B cell (primary cell): ENCODE data around the gene PYURF.

Source experiments
- EZH2 ChIP-seq: IDR thresholded peaks from 2 replicates; pipeline ENCODE4 v1.6.1; 2012; ENCODE audit warnings: borderline replicate concordance, low read depth, mild to moderate bottlenecking, moderate library complexity, low read length; ENCODE audit not compliant: insufficient read depth, poor library complexity, severe bottlenecking
- TF ChIP-seq, protein P1 (sequence below): fragments of 200-600 bp; IDR thresholded peaks from one replicate; pipeline ENCODE4 v1.8.0; 2022; ENCODE audit warnings: antibody characterized with exemption, mild to moderate bottlenecking

DNA sequence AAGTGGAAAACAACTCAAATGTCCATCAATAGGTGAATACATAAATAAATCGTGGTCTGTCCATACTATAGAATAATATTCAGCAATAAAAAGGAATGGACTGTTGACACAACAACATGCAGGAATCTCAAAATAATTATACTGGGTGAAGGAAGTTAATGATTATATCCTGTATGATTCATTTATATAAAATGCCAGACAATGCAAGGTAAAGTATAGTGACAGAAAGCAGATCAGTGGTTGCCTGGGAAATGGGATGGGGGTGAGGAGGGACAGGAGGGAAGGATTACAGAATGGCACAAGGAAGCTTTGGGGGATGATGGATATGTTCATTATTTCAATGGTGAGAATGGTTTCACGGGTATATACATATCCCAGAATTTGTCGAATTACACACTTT, 12.3 kb downstream of the PYURF start:
- TF ChIP-seq, protein P1, sequence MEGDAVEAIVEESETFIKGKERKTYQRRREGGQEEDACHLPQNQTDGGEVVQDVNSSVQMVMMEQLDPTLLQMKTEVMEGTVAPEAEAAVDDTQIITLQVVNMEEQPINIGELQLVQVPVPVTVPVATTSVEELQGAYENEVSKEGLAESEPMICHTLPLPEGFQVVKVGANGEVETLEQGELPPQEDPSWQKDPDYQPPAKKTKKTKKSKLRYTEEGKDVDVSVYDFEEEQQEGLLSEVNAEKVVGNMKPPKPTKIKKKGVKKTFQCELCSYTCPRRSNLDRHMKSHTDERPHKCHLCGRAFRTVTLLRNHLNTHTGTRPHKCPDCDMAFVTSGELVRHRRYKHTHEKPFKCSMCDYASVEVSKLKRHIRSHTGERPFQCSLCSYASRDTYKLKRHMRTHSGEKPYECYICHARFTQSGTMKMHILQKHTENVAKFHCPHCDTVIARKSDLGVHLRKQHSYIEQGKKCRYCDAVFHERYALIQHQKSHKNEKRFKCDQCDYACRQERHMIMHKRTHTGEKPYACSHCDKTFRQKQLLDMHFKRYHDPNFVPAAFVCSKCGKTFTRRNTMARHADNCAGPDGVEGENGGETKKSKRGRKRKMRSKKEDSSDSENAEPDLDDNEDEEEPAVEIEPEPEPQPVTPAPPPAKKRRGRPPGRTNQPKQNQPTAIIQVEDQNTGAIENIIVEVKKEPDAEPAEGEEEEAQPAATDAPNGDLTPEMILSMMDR, result no peak
- no peak for TF ChIP-seq EZH2
